ENCODE data around the gene PRDM16.

DNA sequence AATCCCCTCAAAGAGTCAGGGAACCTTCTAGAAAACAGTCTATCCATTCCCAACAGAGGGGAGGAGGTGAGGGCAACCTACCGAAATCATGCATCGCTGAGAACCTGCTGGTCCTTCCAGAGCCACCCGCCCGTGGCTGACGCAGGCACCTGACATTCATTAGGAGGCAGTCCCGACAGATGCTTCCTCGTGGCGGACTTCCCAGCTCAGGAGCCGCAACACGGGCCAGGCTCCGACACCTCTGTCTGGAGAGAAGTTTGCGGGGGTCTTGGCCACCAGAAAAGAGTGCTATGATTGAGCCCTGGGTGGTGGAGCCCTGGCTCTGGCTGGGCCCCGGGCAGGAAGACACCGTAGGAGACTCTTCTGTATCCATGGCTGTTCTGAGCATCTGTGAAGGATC lies 299.1 kb downstream of the PRDM16 start:
- TF ChIP-seq, protein P1, sequence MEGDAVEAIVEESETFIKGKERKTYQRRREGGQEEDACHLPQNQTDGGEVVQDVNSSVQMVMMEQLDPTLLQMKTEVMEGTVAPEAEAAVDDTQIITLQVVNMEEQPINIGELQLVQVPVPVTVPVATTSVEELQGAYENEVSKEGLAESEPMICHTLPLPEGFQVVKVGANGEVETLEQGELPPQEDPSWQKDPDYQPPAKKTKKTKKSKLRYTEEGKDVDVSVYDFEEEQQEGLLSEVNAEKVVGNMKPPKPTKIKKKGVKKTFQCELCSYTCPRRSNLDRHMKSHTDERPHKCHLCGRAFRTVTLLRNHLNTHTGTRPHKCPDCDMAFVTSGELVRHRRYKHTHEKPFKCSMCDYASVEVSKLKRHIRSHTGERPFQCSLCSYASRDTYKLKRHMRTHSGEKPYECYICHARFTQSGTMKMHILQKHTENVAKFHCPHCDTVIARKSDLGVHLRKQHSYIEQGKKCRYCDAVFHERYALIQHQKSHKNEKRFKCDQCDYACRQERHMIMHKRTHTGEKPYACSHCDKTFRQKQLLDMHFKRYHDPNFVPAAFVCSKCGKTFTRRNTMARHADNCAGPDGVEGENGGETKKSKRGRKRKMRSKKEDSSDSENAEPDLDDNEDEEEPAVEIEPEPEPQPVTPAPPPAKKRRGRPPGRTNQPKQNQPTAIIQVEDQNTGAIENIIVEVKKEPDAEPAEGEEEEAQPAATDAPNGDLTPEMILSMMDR (CRISPR knock-in tag; IDR thresholded peaks at IDR 0.05): no peak
- TF ChIP-seq POLR2A (IDR thresholded peaks at IDR 0.05; ENCODE audit: insufficient read depth in 1 of 2, low read depth in 2 of 2, low read length in 2 of 2) (no peak), JUN (CRISPR knock-in tag; IDR thresholded peaks at IDR 0.05) (no peak), SETDB1 (CRISPR knock-in tag; IDR thresholded peaks at IDR 0.05; ENCODE audit: borderline replicate concordance) (no peak), CEBPB (IDR thresholded peaks at IDR 0.05; ENCODE audit: borderline replicate concordance, low read depth, low read length) (no peak), ZFP36 (IDR thresholded peaks at IDR 0.05; ENCODE audit: borderline replicate concordance, low read depth, low read length, partially characterized antibody) (no peak)
- TF ChIP-seq, protein P2, sequence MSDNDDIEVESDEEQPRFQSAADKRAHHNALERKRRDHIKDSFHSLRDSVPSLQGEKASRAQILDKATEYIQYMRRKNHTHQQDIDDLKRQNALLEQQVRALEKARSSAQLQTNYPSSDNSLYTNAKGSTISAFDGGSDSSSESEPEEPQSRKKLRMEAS (IDR thresholded peaks at IDR 0.05): no peak
